B cell (primary cell): ENCODE results near the gene RNF220.

Experiments used
- CTCF ChIP-seq: fragments of 200-600 bp; IDR thresholded peaks from one replicate; pipeline ENCODE4 v1.8.0; 2022; ENCODE audit warnings: antibody characterized with exemption, mild to moderate bottlenecking
- EZH2 ChIP-seq: IDR thresholded peaks from 2 replicates; pipeline ENCODE4 v1.6.1; 2012; ENCODE audit warnings: borderline replicate concordance, low read depth, mild to moderate bottlenecking, moderate library complexity, low read length; ENCODE audit not compliant: insufficient read depth, poor library complexity, severe bottlenecking

GRCh38 chr1:44650159-44650831, 245.2 kb downstream of the RNF220 start:
- no peak for TF ChIP-seq CTCF
- TF ChIP-seq EZH2, result no peak
